K562 (cell line): ENCODE measurements around the gene ZDHHC20. TPM values are rescaled to one million over a fixed set of nuclear protein-coding genes. Genes with fewer than 3 reads are reported as not detected.

Experiments
- ATAC-seq: fragments of 200-7000 bp; cut with Tn5 transposase; 3 replicates; pipeline ENCODE4 v1.9.1; 2020; ENCODE audit warnings: moderate library complexity
- BruUV-seq: library from RNA; stranded (reverse); fragments of 400-500 nt; replicated peaks from 2 replicates; lab custom pipeline; 2021; lab: Mats Ljungman, UMichigan
- CTCF ChIA-PET: fragments of 300-600 bp; formaldehyde crosslinking; extraction: SDS; loops from one replicate; lab custom pipeline; 2021; ENCODE audit warnings: low intra/inter-chr PET ratio; lab: Yijun Ruan, JAX
- POLR2A ChIA-PET: fragments of 300-600, 350-650 bp; sonication (Branson Sonifier 250); formaldehyde crosslinking; extraction: SDS; loops from one replicate; lab custom pipeline; 2021; ENCODE audit warnings: antibody characterized with exemption, inconsistent platforms; lab: Yijun Ruan, JAX
- DNase-seq, 4 experiments: peaks; one replicate each; pipeline versions ENCODE4 v3.0.0 to v3.0.0-alpha.2; 2011 to 2018; ENCODE audit warnings: low spot score in 3 of 4, mixed read lengths in 3 of 4; ENCODE audit errors: extremely low read depth in 1 of 4
- FAIRE-seq: peaks from 2 replicates; lab custom pipeline; 2011; peaks lifted over from hg19 to GRCh38; lab: Jason Lieb, UNC
- H2AFZ ChIP-seq: 2 replicates; pipeline ENCODE4 v1.6.0; 2011; ENCODE audit warnings: low read depth, low read length, control low read depth, inconsistent platforms
- H3K27ac ChIP-seq: fragments of 200-600 bp; 3 replicates; pipeline ENCODE4 v1.8.0; 2011; ENCODE audit warnings: low read depth, mild to moderate bottlenecking, control low read depth, inconsistent platforms, low read length, moderate library complexity, mixed read lengths; ENCODE audit errors: extremely low read depth
- H3K27me3 ChIP-seq, 2 experiments: fragments of 300-600 bp in 1 of 2; 2 replicates in 1 of 2; 3 replicates in 1 of 2; pipeline versions ENCODE4 v1.6.0 to v1.8.0; 2011; ENCODE audit warnings: inconsistent platforms in 2 of 2, low read length in 2 of 2, mild to moderate bottlenecking in 1 of 2, mixed read lengths in 1 of 2, moderate library complexity in 1 of 2; ENCODE audit not compliant: control insufficient read depth in 2 of 2, insufficient read depth in 2 of 2
- H3K36me3 ChIP-seq: fragments of 300-600 bp; 3 replicates; pipeline ENCODE4 v1.8.0; 2011; ENCODE audit warnings: mild to moderate bottlenecking, low read length, inconsistent platforms; ENCODE audit not compliant: control insufficient read depth, insufficient read depth
- H3K4me1 ChIP-seq, 2 experiments: fragments of 200-600 bp in 1 of 2; replicated peaks in 1 of 2; 2 replicates in 1 of 2; 3 replicates in 1 of 2; pipeline versions ENCODE4 v1.5.1 to v1.8.0; 2011; ENCODE audit warnings: inconsistent platforms in 2 of 2, low read length in 2 of 2, mild to moderate bottlenecking in 1 of 2, mixed read lengths in 1 of 2, moderate library complexity in 1 of 2; ENCODE audit not compliant: control insufficient read depth in 2 of 2, insufficient read depth in 2 of 2
- H3K4me2 ChIP-seq: 2 replicates; pipeline ENCODE4 v1.6.1; 2011; ENCODE audit warnings: low read length, control low read depth, inconsistent platforms, mixed read lengths; ENCODE audit not compliant: insufficient read depth
- H3K4me3 ChIP-seq: fragments of 200-600 bp; sonication (generic), shearing (Covaris generic); 2 replicates; pipeline ENCODE4 v1.5.1; 2016; ENCODE audit warnings: control low read depth, inconsistent platforms
- H3K79me2 ChIP-seq: fragments of 200-600 bp; 3 replicates; pipeline ENCODE4 v1.8.0; 2011; ENCODE audit warnings: low read length, inconsistent platforms; ENCODE audit not compliant: control insufficient read depth, insufficient read depth
- H3K9ac ChIP-seq, 2 experiments: 2 replicates each; pipeline versions ENCODE4 v1.6.0 to v1.6.1; 2011; ENCODE audit warnings: low read depth in 2 of 2, low read length in 2 of 2, control low read depth in 1 of 2, inconsistent platforms in 1 of 2, mild to moderate bottlenecking in 1 of 2, mixed read lengths in 1 of 2; ENCODE audit not compliant: insufficient read depth in 1 of 2
- H3K9me1 ChIP-seq: one replicate; pipeline ENCODE4 v1.6.0; 2011; ENCODE audit warnings: inconsistent platforms, mild to moderate bottlenecking, low read length, moderate library complexity; ENCODE audit not compliant: control insufficient read depth, insufficient read depth
- H3K9me3 ChIP-seq: replicated peaks from 2 replicates; pipeline ENCODE4 v1.5.1; 2011; ENCODE audit warnings: low read depth, low read length, inconsistent platforms; ENCODE audit not compliant: control insufficient read depth, insufficient read depth
- H4K20me1 ChIP-seq: replicated peaks from 2 replicates; pipeline ENCODE4 v1.6.1; 2011; ENCODE audit warnings: low read length, inconsistent platforms, mixed read lengths; ENCODE audit not compliant: control insufficient read depth, insufficient read depth
- BRD9 ChIP-seq: fragments of 450-650 bp; IDR thresholded peaks from 2 replicates; pipeline ENCODE4 v1.6.1; 2018; ENCODE audit warnings: low read depth; ENCODE audit not compliant: partially characterized antibody
- ELF2 ChIP-seq: fragments of 250-450 bp; sonication (Bioruptor Pico); IDR thresholded peaks from 2 replicates; pipeline ENCODE4 v1.5.0; 2021; ENCODE audit warnings: mild to moderate bottlenecking
- FOXJ3 ChIP-seq: sonication (generic); formaldehyde crosslinking; IDR thresholded peaks from 2 replicates; pipeline ENCODE4 v1.4.0; 2020; ENCODE audit warnings: mild to moderate bottlenecking, missing genetic modification reagents
- KDM4B ChIP-seq, 2 experiments: fragments of 450-650 bp in 1 of 2; sonication (generic) in 1 of 2; IDR thresholded peaks; 2 replicates each; pipeline ENCODE4 v1.6.1; 2016 to 2017; ENCODE audit warnings: borderline replicate concordance in 2 of 2, antibody characterized with exemption in 1 of 2, low read depth in 1 of 2, mild to moderate bottlenecking in 1 of 2
- KHSRP ChIP-seq: fragments of 450-650 bp; IDR thresholded peaks from 2 replicates; pipeline ENCODE4 v1.6.1; 2017
- NBN ChIP-seq: fragments of 450-650 bp; IDR thresholded peaks from 2 replicates; pipeline ENCODE4 v1.6.1; 2016; ENCODE audit warnings: low read depth, mild to moderate bottlenecking
- RBM17 ChIP-seq: fragments of 200-400 bp; formaldehyde crosslinking; IDR thresholded peaks from 2 replicates; pipeline ENCODE4 v1.6.1; 2017; ENCODE audit warnings: low read depth, mild to moderate bottlenecking, low read length, borderline replicate concordance
- RFX5 ChIP-seq: IDR thresholded peaks from 2 replicates; pipeline ENCODE4 v1.6.1; 2011; ENCODE audit warnings: low read depth, mild to moderate bottlenecking, improper control_type of control experiment, low read length
- SMARCA5 ChIP-seq: fragments of 450-650 bp; IDR thresholded peaks from 2 replicates; pipeline ENCODE4 v1.6.1; 2016
- ZNF512 ChIP-seq: IDR thresholded peaks from 2 replicates; pipeline ENCODE4 v1.6.1; 2016; ENCODE audit warnings: missing genetic modification characterization, missing compliant biosample characterization
- ZNF57 ChIP-seq: fragments of 450-650 bp; formaldehyde crosslinking; IDR thresholded peaks from 2 replicates; pipeline ENCODE4 v1.4.0; 2020; ENCODE audit warnings: mild to moderate bottlenecking, moderate library complexity
- ZNF668 ChIP-seq: fragments of 250-450 bp; sonication (Bioruptor Pico); IDR thresholded peaks from 2 replicates; pipeline ENCODE4 v1.8.0; 2022; ENCODE audit warnings: mild to moderate bottlenecking, inconsistent platforms
- ZNF696 ChIP-seq: fragments of 250-450 bp; sonication (Bioruptor Pico); conservative IDR thresholded peaks from 2 replicates; pipeline ENCODE4 v1.4.0; 2020; ENCODE audit warnings: mild to moderate bottlenecking, moderate library complexity
- WGBS: fragments of 100-300 bp; shearing (Covaris generic); methylation state at CpG from one replicate; pipeline ENCODE4 v1.1.6; 2016; ENCODE audit warnings: low coverage, mixed read lengths; ENCODE audit not compliant: insufficient coverage; ENCODE audit errors: missing lambda C conversion rate; 5-methylcytosine and 5-hydroxymethylcytosine counted together
- in situ Hi-C: fragments of 300-500 bp; cut with MboI; formaldehyde crosslinking; loops from 4 replicates; pipeline ENCODE4 v1.15.0; 2018; ENCODE audit warnings: inconsistent platforms, mixed read lengths
- intact Hi-C: fragments of 100-400 bp; cut with micrococcal nuclease; formaldehyde crosslinking; loops from 2 replicates; pipeline ENCODE4 v1.14.2; 2022
- polyA plus RNA-seq, 8 experiments: library from polyadenylated mRNA; depleted of rRNA in 4 of 8; stranded (reverse) in 5 of 8; unstranded in 3 of 8; fragments of >200 nt; fragmentation: Nextera tagmentation in 2 of 8; fragmentation: Illumina TruSeq in 1 of 8; extraction: Ambion mirVana in 2 of 8; extraction: Trizol in 1 of 8; gene quantifications; 2 replicates each; pipeline versions ENCODE4 v1.2.1 to v1.2.3, GENCODE V29; 2011 to 2014; ENCODE audit warnings: inconsistent platforms in 1 of 8, missing spikeins in 1 of 8
- total RNA-seq, 7 experiments: library from RNA; depleted of rRNA in 6 of 7; stranded (reverse); fragments of >200 nt in 6 of 7; fragmentation: Illumina TruSeq in 2 of 7; extraction: Trizol in 2 of 7; gene quantifications; 2 replicates each; pipeline versions ENCODE4 v1.2.1 to v1.2.3, GENCODE V29; 2011 to 2021; ENCODE audit warnings: low replicate concordance in 1 of 7
- TF ChIP-seq, protein P1 (sequence below), 2 experiments: IDR thresholded peaks; 2 replicates each; pipeline ENCODE4 v1.6.1; 2012; ENCODE audit warnings: improper control_type of control experiment in 2 of 2, low read depth in 2 of 2, low read length in 2 of 2, borderline replicate concordance in 1 of 2

The ZDHHC20 gene
- total and polyA plus RNA-seq, 9 of the 15 experiments (the other 6 are each of a cell fraction or from before 2014, with no cell fraction given), result 2.7 to 20.9 (median 15.8) TPM

- FAIRE-seq (no peak), ATAC-seq (no peak), DNase-seq (no peak)
- H3K27ac ChIP-seq, result no peak overlapping the region
- ChIA-PET CTCF (no interaction called here), POLR2A (no interaction called here)
- H3K4me3 ChIP-seq, result no peak overlapping the region
- no peak overlapping the region for H3K9ac ChIP-seq
- H3K27me3 ChIP-seq, result peaks cover 0 to 10% of the 10 kb centered on the region in 2 experiments; a peak in 3 of 5 replicates
- WGBS, result 4% methylated on average over 2 of the region's 3 CpGs
- no peak overlapping the region for H2AFZ ChIP-seq
- no peaks in the 10 kb centered on the region for H4K20me1 ChIP-seq
- H3K9me3 ChIP-seq, result no peaks in the 10 kb centered on the region
- BruUV-seq, result no TSS peak
- intact Hi-C loops, result no loop called here
- TF ChIP-seq ZNF512 (tag), result no peak
- H3K9me1 ChIP-seq, result no peaks in the 10 kb centered on the region
- H3K79me2 ChIP-seq, result no peaks in the 10 kb centered on the region
- H3K4me1 ChIP-seq, result no peaks in the 10 kb centered on the region; a peak in 2 of 5 replicates
- no peaks in the 10 kb centered on the region for H3K36me3 ChIP-seq
- in situ Hi-C loops, result no loop called here
- H3K4me2 ChIP-seq, result no peak overlapping the region
Observed at GRCh38 chr13:21361706-21362105, 97.4 kb downstream of the ZDHHC20 start.

DNA sequence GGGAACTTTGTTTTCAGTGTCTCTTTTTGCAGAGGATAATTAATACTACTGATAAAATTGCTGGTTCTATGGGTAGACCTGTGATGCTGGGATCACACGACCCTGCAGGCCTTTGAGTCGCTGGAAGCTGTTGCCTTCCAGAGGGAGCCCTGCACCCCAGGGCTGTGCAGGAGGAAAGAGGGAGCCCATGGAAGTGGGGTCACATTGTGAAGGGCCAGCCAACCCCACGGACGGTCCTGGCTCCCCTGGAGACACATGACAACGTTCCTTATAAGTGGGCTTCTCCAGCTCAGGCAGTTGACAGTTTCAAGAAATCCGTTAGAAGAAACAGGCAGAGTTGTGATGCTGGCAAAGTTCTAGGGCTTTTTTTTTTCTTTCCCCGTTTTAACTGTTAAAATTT, 98.0 kb downstream of the ZDHHC20 start:
- no peaks in the 10 kb centered on the region; a peak in 2 of 5 replicates for H3K4me1 ChIP-seq
- H3K4me2 ChIP-seq, result no peak overlapping the region
- DNase-seq (no peak), FAIRE-seq (no peak), ATAC-seq (no peak)
- BruUV-seq, result no TSS peak
- no peak overlapping the region for H3K4me3 ChIP-seq
- ChIA-PET CTCF (no interaction called here), POLR2A (interaction anchor here (0.6 kb wide), 1 partner anchor 14 kb away, joined by 3 read pairs; no protein-coding TSS in a partner anchor)
- H3K9ac ChIP-seq, result no peak overlapping the region
- H2AFZ ChIP-seq, result no peak overlapping the region
- 2% methylated on average over 6 of the region's 7 CpGs for WGBS
- no peaks in the 10 kb centered on the region for H3K9me3 ChIP-seq
- no peaks in the 10 kb centered on the region for H3K36me3 ChIP-seq
- intact Hi-C loops (no loop called here), in situ Hi-C loops (no loop called here)
- H3K27me3 ChIP-seq, result peaks cover 0 to 10% of the 10 kb centered on the region in 2 experiments; a peak in 3 of 5 replicates
- H3K9me1 ChIP-seq, result no peaks in the 10 kb centered on the region
- no peak overlapping the region for H3K27ac ChIP-seq
- TF ChIP-seq SMARCA5 (no peak), RBM17 (no peak), ZNF668 (CRISPR knock-in tag) (no peak), BRD9 (no peak), NBN (no peak), FOXJ3 (CRISPR knock-in tag) (no peak), ZNF696 (no peak), RFX5 (no peak), ZNF57 (CRISPR knock-in tag) (no peak), KDM4B (IDR thresholded peaks at IDR 0.05; ENCODE audit: borderline replicate concordance in 2 of 2, low read depth in 1 of 2) (no peak), KHSRP (no peak), ELF2 (CRISPR knock-in tag) (no peak)
- TF ChIP-seq, protein P1, sequence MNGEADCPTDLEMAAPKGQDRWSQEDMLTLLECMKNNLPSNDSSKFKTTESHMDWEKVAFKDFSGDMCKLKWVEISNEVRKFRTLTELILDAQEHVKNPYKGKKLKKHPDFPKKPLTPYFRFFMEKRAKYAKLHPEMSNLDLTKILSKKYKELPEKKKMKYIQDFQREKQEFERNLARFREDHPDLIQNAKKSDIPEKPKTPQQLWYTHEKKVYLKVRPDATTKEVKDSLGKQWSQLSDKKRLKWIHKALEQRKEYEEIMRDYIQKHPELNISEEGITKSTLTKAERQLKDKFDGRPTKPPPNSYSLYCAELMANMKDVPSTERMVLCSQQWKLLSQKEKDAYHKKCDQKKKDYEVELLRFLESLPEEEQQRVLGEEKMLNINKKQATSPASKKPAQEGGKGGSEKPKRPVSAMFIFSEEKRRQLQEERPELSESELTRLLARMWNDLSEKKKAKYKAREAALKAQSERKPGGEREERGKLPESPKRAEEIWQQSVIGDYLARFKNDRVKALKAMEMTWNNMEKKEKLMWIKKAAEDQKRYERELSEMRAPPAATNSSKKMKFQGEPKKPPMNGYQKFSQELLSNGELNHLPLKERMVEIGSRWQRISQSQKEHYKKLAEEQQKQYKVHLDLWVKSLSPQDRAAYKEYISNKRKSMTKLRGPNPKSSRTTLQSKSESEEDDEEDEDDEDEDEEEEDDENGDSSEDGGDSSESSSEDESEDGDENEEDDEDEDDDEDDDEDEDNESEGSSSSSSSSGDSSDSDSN (IDR thresholded peaks at IDR 0.05; ENCODE audit: borderline replicate concordance in 1 of 2, low read depth in 2 of 2, low read length in 2 of 2), result no peak
- no peaks in the 10 kb centered on the region for H3K79me2 ChIP-seq
- H4K20me1 ChIP-seq, result no peaks in the 10 kb centered on the region
